Calu3 (cell line): ENCODE measurements around the gene TTLL8. TPM values are rescaled to one million over a fixed set of nuclear protein-coding genes. Genes with fewer than 3 reads are reported as not detected.

Source experiments
- BruUV-seq: library from RNA; stranded (reverse); fragments of 400-500 nt; replicated peaks from 2 replicates; lab custom pipeline; 2021; lab: Mats Ljungman, UMichigan
- CTCF ChIA-PET: fragments of 300-600 bp; sonication (Branson Sonifier 250); formaldehyde crosslinking; loops from one replicate; lab custom pipeline; 2022; ENCODE audit warnings: antibody characterized with exemption; lab: Charles Lee
- DNase-seq: peaks from one replicate; pipeline ENCODE4 v3.0.0; 2022
- H3K27ac Mint-ChIP-seq: one replicate; pipeline ENCODE4 v1.8.0; 2022; ENCODE audit warnings: mixed read lengths; ENCODE audit not compliant: unreplicated experiment
- H3K27me3 Mint-ChIP-seq: one replicate; pipeline ENCODE4 v1.8.0; 2022; ENCODE audit warnings: mixed read lengths; ENCODE audit not compliant: unreplicated experiment
- H3K36me3 Mint-ChIP-seq: one replicate; pipeline ENCODE4 v1.8.0; 2022; ENCODE audit warnings: mild to moderate bottlenecking, moderate library complexity, mixed read lengths; ENCODE audit not compliant: insufficient read depth, unreplicated experiment
- H3K4me1 Mint-ChIP-seq: one replicate; pipeline ENCODE4 v1.8.0; 2022; ENCODE audit warnings: mild to moderate bottlenecking, low read depth, mixed read lengths; ENCODE audit not compliant: unreplicated experiment
- H3K4me3 Mint-ChIP-seq: one replicate; pipeline ENCODE4 v1.8.0; 2022; ENCODE audit warnings: mild to moderate bottlenecking, low read depth, moderate library complexity, mixed read lengths; ENCODE audit not compliant: unreplicated experiment
- H3K9me3 Mint-ChIP-seq: one replicate; pipeline ENCODE4 v1.8.0; 2022; ENCODE audit warnings: low read depth, mixed read lengths; ENCODE audit not compliant: unreplicated experiment
- CTCF ChIP-seq: fragments of 200-600 bp; IDR thresholded peaks from one replicate; pipeline ENCODE4 v1.8.0; 2022; ENCODE audit warnings: antibody characterized with exemption; ENCODE audit not compliant: unreplicated experiment
- intact Hi-C: fragments of 100-400 bp; cut with micrococcal nuclease; formaldehyde crosslinking; loops from one replicate; pipeline ENCODE4 v1.10.0; 2022; ENCODE audit not compliant: unreplicated experiment
- total RNA-seq: library from RNA; stranded (reverse); gene quantifications from 2 replicates; pipeline ENCODE4 v1.2.3, GENCODE V29; 2022

TTLL8 gene
- total RNA-seq, 1 experiment from 2014 or later = not detected

GRCh38 chr22:49972163-49973017 lies 85.7 kb downstream of the TTLL8 start:
- no peak overlapping the region for H3K27ac Mint-ChIP-seq
- CTCF ChIA-PET = interaction anchor here (2.0 kb wide), 1 partner anchor 58 kb away, joined by 11 read pairs; no protein-coding TSS in a partner anchor
- peaks cover 14% of the 10 kb centered on the region for H3K4me1 Mint-ChIP-seq
- H3K27me3 Mint-ChIP-seq = no peaks in the 10 kb centered on the region
- H3K9me3 Mint-ChIP-seq = no peaks in the 10 kb centered on the region
- TF ChIP-seq CTCF = no peak
- intact Hi-C loops = loop anchor here (10.0 kb wide), 1 partner anchor 52 kb away; no protein-coding TSS in a partner anchor
- peaks cover 27% of the 10 kb centered on the region for H3K36me3 Mint-ChIP-seq
- H3K4me3 Mint-ChIP-seq = no peak overlapping the region
- BruUV-seq = no TSS peak
- no peak for DNase-seq

GRCh38 chr22:49971232-49972162 lies 86.6 kb downstream of the TTLL8 start:
- H3K4me3 Mint-ChIP-seq = peak overlapping the region; percentile 72
- CTCF ChIA-PET = interaction anchor here (0.7 to 2.0 kb wide), 3 partner anchors 19 to 59 kb away, joined by 3 to 11 read pairs (median 3); no protein-coding TSS in a partner anchor

GRCh38 chr22:49970528-49971231 lies 87.4 kb downstream of the TTLL8 start:
- no peaks in the 10 kb centered on the region for H3K9me3 Mint-ChIP-seq
- no peaks in the 10 kb centered on the region for H3K27me3 Mint-ChIP-seq
- peak overlapping the region; percentile 72 for H3K4me3 Mint-ChIP-seq
- BruUV-seq = TSS peak; percentile 74
- peak overlapping the region; percentile 87 for H3K27ac Mint-ChIP-seq
- peaks cover 17% of the 10 kb centered on the region for H3K4me1 Mint-ChIP-seq
- H3K36me3 Mint-ChIP-seq = peaks cover 44% of the 10 kb centered on the region
- intact Hi-C loops = loop anchor here (10.0 kb wide), 1 partner anchor 54 kb away; no protein-coding TSS in a partner anchor
- CTCF ChIA-PET = interaction anchor here (0.7 to 2.0 kb wide), 3 partner anchors 18 to 60 kb away, joined by 3 to 11 read pairs (median 3); no protein-coding TSS in a partner anchor
- peak; percentile 98 for DNase-seq
- no peak for TF ChIP-seq CTCF

More at GRCh38 chr22:49971232-49972162, 86.6 kb downstream of the TTLL8 start:
- Mint-ChIP-seq H3K27me3 (no peaks in the 10 kb centered on the region), H3K36me3 (peaks cover 35% of the 10 kb centered on the region), H3K9me3 (no peaks in the 10 kb centered on the region), H3K27ac (peak overlapping the region; percentile 87), H3K4me1 (peaks cover 20% of the 10 kb centered on the region)
- no peak for TF ChIP-seq CTCF
- intact Hi-C loops = loop anchor here (10.0 kb wide), 1 partner anchor 53 kb away; no protein-coding TSS in a partner anchor
- peak; percentile 72 for DNase-seq
- TSS peak; percentile 36 for BruUV-seq
